Caki2 (cell line): ENCODE results near the gene NOC3L. TPM values are rescaled to one million over a fixed set of nuclear protein-coding genes. Genes with fewer than 3 reads are reported as not detected.
"Not testable (repeated sequence)": the region's sequence is repeated elsewhere in the genome, so short reads cannot be mapped to it uniquely, and the experiment has no call there.

Experiments used
- DNase-seq: peaks from one replicate; pipeline ENCODE4 v3.0.0-alpha.2; 2015; ENCODE audit warnings: low read depth
- in situ Hi-C: cut with HindIII; loops from 2 replicates; pipeline ENCODE4 v1.10.0; 2016; ENCODE audit warnings: low sequenced_read_pairs, low pct_unique_long_range_greater_than_20kb, mixed read lengths
- total RNA-seq: library from RNA; depleted of rRNA; stranded (reverse); fragments of >200 nt; shearing (Covaris generic); gene quantifications from 2 replicates; pipeline ENCODE4 v1.2.3, GENCODE V29; 2014; ENCODE audit warnings: low replicate concordance

NOC3L gene
- total RNA-seq, 1 experiment from 2014 or later = 25.2 TPM

DNA sequence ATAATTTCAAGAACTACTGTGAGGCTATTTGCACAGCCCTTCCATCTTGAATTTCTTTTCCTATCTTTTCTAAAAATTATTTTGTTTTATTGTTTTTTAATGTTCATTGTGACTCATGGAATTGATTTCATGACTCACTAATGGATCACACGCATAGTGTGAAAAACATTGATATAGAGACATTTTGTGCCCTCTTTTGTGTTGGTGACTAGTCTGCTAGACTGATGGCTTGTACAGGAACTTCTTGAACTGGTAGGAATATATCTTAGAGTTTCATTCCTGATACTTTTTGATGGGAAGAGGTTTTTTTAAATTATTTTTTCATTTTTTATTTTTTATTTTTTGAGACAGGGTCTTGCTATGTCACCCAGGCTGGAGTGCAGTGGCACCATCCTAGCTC lies 12.6 kb upstream of the NOC3L start:
- no peak for DNase-seq
- in situ Hi-C loops = no loop called here

DNA sequence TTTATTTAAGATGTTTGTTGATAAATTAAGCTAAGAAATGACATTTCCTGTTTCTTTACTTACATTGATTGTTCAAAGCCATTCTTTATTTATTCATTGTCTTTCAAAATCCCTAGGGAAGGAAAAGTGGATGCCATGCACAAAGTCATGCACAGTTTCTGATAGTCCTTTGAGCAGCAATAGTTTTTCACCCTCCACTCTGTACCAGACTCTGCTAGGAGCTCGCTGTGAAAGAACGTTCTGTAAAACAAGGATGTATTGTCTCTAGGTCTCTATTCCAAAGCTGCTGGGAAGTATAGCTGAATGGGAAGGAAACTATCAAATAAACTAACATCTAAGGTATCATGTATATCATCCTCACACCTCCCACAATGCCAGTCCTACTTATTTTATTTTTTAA lies 7.8 kb upstream of the NOC3L start:
- in situ Hi-C loops = no loop called here
- no peak for DNase-seq

DNA sequence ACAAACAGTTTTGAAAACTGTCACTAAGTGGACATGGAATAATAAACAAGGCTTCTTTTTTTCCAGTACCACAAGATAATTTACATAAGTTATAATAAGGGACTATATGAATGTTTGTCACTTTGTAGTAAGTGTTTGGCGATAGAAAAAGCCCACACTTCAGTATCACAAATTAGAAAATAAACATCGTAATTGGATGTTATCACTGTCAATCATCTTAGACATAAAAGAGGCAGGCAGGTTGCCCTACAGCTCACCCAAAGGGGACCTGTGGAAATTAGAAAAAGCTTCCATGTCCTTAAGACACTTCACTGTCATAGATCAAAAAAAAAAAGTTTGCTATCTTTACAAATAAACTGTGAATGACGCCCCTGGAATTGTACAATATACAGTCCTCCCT lies 3.6 kb upstream of the NOC3L start:
- DNase-seq = no peak
- in situ Hi-C loops = no loop called here

DNA sequence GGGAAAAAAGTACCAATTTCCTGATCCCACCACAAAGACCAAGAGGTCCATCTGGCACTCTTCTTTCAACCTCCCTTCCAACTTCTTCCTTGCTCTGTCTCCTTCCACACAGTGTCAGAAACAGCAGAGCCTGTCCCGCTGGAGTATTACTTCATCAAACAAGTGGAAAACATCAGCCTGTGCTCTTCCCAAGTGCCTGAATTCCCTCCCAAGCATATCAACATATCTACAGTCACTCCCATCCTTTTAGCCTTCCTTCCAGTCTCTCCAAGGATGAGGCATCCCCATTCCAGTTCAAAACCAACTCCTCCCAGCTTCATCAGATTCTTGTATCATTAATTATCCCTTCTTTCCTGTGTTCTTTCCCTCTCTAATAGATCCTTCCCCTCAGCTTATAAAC lies 1.7 kb upstream of the NOC3L start:
- in situ Hi-C loops = no loop called here

DNA sequence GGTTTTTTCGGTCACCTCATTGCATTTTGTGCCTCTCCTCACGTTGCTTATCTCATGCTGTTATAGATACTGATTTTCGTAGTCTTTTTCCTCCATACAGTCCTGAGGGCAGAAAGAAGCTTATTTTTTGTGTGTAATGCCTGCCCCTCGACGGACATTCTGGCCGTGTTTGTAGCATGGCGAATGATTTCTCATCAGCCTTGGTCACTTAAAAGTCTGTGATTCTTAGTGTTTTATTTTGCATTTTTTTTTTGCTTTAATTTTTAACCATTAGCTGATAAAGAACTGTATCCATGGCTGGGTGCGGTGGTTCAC lies 469 bp upstream of the NOC3L start:
- in situ Hi-C loops = no loop called here
- no peak for DNase-seq

More for the DNA sequence above, 1.7 kb upstream of the NOC3L start:
- no peak for DNase-seq

DNA sequence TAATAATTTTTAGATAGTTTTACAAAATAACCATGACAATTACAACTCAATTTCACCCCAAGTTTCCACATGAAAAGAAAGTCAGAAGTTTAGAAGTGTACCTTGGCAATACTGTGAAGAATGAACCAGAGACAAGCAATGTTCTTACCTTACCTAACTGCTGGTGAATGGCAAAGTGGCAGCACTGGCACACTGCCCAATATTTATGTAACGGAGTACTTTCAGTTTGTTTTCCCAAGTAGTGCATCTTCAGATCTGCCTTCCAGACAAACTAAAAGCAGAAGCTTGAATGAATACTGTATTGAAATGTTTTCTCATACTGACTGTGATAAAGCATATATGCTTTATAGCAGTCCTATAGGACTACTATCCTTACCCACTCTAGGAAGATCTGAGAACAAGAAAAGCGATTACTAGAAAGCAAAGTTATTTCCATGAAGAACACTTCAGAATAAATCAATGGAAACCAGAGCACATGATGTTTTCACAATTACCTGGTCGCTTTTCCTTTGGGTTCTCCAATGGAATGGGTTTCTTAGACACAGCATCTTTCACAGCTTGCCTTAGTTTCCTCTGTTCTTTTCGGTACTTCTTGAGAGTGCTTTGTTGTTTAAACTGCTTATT lies 1.5 kb downstream of the NOC3L start:
- in situ Hi-C loops = no loop called here
- peak; percentile 10 for DNase-seq

DNA sequence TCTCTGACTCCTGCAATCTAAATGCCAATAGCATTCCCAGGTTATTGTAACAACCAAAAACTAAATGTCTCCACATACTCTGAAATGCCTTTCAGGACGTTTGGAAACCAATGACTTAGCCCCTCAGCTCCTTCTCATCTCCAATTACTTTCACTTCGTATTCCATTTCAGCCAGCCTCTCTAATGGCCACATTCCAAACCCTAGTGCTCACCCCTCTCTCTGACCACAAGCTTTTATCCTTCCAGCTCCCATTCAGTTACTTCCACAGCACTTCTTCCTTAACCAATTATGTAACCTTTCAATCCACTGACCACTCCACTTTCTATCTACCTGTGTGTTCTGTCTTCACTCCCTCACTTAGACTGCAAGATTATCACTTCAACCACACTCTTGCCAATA lies 4.3 kb downstream of the NOC3L start:
- peak; percentile 70 for DNase-seq

DNA sequence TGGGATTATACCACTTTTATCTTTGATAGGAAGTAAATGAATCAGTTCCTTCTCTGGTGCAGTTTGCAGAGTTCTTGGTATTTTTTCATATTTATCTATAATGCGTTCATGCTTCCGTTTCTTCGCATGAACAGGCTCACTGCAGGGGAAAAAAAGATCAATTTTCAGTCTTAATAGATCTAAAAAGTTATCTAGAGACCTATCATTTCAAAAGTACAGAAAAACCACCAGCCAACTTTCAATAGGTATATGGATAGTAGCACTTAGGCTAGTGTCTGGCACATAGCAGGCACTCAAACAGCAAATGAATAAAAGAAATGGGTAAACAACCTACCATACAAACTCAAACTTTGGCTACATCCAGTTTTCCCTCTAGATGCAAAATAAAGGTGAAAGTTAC lies 5.5 kb downstream of the NOC3L start:
- no peak for DNase-seq
- in situ Hi-C loops = no loop called here

More for the DNA sequence above, 4.3 kb downstream of the NOC3L start:
- in situ Hi-C loops = no loop called here

DNA sequence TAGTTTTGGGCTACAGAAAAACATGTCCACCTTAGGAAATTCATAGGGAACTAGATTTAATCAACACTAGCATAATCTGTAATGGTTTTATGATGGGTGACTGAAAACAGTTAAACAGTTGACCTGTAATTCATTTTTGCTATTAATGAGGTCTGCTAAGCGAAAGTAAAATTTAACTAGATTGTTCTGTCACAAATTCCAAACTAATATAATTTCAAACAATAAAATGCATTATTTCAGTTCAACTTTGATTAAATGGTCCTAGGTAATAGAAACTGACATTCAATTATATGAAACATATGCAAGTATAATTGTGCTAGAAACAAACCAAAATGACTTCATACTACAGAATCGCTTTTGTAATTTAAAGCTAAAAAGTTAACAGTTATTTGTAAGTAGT lies 6.9 kb downstream of the NOC3L start:
- in situ Hi-C loops = no loop called here
- DNase-seq = no peak

DNA sequence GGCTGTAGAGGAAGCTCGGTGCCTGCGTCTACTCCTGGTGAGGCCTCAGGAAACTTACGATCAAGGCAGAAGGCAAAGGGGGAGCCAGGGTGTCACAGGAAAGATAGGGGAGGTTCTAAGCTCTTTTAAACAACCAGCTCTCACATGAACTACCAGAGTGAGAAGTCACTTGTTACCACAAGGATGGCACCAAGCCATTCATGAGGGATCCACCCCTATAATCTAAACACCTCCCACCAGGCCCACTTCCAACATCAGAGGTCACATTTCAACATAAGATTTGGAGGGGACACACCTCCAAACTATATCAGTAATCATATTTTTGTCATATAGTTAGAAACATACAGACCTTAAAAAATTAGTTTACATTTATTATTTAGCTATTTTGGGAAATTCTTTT lies 9.4 kb downstream of the NOC3L start:
- no peak for DNase-seq
- in situ Hi-C loops = no loop called here

DNA sequence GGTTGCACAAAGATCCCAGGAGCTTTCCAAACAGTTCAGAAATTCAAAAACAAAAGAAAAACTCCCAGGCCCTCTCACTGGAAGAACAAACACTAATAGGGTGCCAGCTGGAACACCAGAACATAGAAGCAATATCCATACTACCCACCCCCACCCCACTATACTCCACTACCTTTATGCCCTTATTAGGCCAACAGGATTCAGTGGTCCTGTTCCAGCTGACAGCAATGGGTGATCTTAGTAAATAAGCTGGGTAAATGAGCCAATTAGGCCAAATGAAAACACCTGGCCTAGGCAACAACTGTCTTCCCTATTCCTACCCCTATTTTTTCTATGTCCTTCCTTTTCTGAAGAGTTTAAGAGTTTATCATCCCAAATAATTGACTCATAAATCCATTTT lies 11.7 kb downstream of the NOC3L start:
- in situ Hi-C loops = no loop called here
- no peak for DNase-seq

DNA sequence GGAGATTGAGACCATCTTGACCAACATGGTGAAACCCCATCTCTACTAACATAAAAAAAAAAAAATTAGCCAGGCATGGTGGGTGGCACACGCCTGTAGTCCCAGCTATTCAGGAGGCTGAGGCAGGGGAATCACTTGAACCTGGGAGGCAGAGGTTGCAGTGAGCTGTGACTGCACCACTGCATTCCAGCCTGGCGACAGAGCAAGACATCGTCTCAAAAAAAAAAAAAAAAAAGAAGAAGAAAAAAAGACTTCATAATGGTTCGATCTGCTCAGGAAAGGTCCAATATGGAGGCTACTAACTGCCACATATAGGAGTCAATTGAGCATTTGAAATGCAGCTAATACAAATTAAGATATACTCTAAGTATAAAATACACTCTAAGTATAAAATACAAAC lies 12.2 kb downstream of the NOC3L start:
- in situ Hi-C loops = not testable (repeated sequence)
- peak; percentile 31 for DNase-seq

DNA sequence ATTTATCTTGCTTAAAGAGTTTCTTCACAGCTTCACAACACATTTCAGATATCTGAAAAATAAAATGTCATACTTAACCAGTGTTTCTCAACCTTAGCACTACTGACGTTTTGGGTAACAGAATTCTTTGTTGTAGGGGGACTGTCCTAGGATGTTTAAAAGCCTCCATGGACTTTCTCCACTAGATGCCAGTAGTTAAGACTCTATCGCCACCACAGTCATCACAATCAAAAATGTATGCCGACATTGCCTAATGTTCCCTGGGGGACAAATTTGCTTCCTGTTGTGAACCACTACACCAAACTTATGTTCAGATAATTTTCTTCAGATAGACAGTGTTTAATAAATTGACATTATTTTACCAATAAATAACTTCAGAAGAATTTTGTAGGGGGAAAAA lies 13.4 kb downstream of the NOC3L start:
- in situ Hi-C loops = no loop called here
- no peak for DNase-seq

DNA sequence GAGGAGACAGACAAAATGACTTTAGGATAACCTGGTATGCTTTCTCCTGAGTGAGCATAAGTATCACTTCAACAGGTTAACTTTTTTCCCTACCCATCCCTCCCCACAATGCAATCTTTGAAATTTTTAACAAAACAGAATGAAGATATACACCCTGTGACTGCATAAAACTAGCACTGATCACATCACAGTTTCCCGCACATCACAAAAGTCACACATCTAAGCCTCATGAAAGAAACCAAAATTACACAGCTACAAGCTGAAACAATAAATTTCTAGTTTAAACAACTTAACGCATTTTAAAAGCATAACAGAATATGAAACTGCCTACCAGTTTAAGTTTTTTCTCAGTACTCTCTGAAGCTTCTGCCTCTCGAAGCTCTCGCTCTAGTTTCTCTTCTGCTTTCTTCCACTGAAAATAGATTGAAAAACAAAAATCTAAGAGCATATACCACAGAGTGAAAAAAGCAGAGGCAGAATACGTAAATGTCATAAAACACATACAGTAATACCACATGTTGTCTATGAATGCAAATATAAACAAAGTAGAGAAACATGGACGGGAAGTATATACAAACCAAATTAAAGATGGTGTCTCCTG lies 18.1 kb downstream of the NOC3L start:
- no peak for DNase-seq

DNA sequence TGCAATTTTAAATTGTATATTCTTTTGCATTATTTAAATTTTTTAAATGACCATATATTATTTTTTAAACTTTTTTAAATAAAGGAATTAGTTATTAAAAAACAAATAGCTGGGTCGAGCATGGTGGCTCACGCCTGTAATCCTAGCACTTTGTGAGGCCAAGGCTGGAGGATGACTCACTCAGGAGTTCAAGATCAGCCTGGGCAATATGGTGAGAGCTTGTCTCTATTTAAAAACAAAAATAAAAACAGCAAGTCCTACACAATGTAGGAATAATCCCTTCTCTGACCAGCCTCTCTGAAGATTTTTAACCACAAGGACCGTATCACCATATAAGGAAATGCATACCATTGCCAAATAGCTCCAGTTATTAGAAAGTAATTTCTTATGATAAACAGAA lies 19.6 kb downstream of the NOC3L start:
- no peak for DNase-seq
- in situ Hi-C loops = no loop called here

More for the DNA sequence above, 18.1 kb downstream of the NOC3L start:
- in situ Hi-C loops = no loop called here

DNA sequence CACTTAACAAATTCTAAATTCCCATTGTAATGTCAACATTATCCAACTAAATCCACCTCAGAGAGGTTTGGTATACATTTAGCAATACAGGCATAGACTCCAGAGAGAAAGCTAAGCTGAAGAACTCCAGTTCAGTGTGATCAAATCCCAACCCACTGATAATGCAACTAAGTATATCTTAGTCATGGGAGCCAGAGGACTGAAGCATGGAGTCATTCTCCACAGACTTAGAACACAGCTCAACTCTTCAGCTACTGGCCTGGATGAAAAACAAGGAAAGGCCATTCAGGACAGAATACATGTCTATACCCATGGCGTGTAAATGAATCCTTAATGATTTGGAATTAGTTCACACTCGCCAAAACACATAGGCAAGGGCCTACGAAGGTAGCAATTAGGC lies 27.9 kb downstream of the NOC3L start:
- DNase-seq = no peak
- in situ Hi-C loops = no loop called here

DNA sequence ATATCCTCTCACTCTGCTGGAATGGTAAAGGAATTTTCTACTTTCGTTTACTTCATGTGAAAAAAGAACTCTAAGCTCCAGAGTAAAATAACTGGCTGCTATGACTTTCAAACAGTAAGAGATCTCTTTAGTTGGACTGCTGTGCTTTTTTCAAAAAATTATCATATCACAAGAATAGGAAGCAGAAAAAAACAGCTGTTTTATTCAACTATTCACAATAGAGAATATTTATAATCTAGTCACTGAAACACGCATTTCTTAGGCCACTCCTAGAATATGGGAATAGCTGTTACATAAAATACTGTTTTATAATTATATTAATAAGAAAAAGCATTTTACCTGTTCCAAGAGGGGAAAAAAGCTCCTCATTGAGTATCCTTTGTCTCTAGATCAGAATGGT lies 29.7 kb downstream of the NOC3L start:
- in situ Hi-C loops = no loop called here
- DNase-seq = no peak

DNA sequence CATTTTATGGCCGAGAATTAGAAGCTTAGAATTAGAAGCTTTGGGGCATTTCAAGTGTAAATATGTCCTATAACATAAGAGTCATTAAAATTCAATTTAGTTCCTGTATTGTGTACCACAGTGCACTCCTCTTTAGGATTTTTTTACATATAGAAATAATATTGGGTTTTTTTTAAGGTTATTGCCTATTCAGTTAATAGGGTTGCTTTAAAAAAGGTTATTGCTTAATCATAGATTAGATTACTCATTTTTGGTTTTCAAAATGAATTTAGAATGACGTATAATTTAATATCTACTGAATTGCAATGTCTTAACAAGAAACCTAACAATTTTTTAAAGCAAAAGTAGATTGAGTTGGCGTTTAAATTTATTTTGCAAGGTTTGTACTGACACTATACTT lies 34.1 kb downstream of the NOC3L start:
- in situ Hi-C loops = no loop called here
- DNase-seq = no peak

DNA sequence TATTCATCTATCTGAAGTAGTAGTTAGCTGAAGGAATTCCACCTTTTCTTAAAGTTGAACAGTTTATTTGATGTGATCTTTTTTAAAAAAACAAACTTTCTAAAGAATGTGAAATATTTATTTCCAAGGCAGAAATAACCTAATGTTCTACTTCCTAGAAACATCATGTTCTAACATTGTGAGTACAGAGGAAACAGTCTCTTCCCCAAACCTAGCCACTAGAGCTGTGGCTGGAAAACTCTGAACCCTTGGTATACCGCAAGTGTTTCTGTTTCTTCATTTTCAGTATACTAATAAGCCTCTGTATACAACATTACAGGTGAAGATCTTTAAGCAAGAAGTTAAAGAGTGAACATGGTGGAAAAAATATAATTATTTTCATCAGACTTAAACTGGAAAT lies 35.1 kb downstream of the NOC3L start:
- in situ Hi-C loops = no loop called here
- DNase-seq = no peak

DNA sequence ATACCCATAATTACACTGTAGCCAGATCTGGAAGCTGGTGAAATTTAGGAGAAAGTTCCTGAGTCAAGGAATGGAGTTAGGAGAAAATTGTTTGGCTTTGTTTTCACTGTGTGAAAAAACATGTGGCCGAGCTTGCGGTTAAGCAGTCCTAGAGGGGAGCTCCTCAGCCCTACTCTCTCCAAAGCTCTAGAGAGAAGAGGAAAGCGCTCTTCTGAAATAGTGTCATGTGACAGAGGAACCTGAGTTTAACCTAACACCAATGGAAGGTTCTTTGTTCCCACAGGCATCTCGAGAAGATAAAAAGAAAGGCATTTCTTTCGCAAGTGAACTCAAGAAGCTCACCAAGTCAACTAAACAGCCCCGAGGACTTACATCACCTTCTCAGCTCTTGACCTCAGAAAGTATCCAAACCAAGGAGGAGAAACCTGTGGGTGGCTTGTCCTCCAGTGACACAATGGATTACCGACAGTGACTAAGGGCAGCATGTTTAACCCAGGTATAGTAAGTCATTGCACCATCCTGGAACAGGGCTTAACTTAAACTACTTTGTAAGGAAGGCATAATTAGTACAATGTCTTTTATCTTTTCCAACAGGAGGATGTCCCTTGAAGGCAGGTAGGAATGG lies 38.0 kb downstream of the NOC3L start:
- in situ Hi-C loops = no loop called here

More for the DNA sequence above, 38.0 kb downstream of the NOC3L start:
- DNase-seq = no peak
